PC-3 (cell line): Measurements from ENCODE around the gene MRPL47.

Experiments used
- EZH2 ChIP-seq: fragments of 300-600 bp; sonication (generic); IDR thresholded peaks from one replicate; pipeline ENCODE4 v1.6.1; 2017; ENCODE audit warnings: antibody characterized with exemption, mild to moderate bottlenecking, low read length; ENCODE audit not compliant: unreplicated experiment
- EZH2phosphoT487 ChIP-seq: fragments of 300-600 bp; sonication (generic); IDR thresholded peaks from 2 replicates; pipeline ENCODE4 v1.6.1; 2018; ENCODE audit warnings: mild to moderate bottlenecking, antibody characterized with exemption, low read length, borderline replicate concordance
- TF ChIP-seq, protein P1 (sequence below): fragments of 300-600 bp; sonication (generic); conservative IDR thresholded peaks from 2 replicates; pipeline ENCODE4 v1.5.1; 2017; ENCODE audit warnings: antibody characterized with exemption, low read depth, mild to moderate bottlenecking, low read length

GRCh38 chr3:179562591-179563270 lies 41.7 kb downstream of the MRPL47 start, which contains the start of gene ACTL6A:
- TF ChIP-seq, protein P1, sequence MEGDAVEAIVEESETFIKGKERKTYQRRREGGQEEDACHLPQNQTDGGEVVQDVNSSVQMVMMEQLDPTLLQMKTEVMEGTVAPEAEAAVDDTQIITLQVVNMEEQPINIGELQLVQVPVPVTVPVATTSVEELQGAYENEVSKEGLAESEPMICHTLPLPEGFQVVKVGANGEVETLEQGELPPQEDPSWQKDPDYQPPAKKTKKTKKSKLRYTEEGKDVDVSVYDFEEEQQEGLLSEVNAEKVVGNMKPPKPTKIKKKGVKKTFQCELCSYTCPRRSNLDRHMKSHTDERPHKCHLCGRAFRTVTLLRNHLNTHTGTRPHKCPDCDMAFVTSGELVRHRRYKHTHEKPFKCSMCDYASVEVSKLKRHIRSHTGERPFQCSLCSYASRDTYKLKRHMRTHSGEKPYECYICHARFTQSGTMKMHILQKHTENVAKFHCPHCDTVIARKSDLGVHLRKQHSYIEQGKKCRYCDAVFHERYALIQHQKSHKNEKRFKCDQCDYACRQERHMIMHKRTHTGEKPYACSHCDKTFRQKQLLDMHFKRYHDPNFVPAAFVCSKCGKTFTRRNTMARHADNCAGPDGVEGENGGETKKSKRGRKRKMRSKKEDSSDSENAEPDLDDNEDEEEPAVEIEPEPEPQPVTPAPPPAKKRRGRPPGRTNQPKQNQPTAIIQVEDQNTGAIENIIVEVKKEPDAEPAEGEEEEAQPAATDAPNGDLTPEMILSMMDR: no peak
- TF ChIP-seq EZH2 (no peak), EZH2phosphoT487 (no peak)
